Neural cell (in vitro differentiated cells): ENCODE measurements around the gene C22orf31. TPM values are rescaled to one million over a fixed set of nuclear protein-coding genes. Genes with fewer than 3 reads are reported as not detected.

Source experiments
- H2AFZ ChIP-seq: fragments of 200-600, 300-800 bp; sonication (generic), shearing (Covaris generic); 2 replicates; pipeline ENCODE4 v1.6.0; 2014; ENCODE audit warnings: low read depth, mild to moderate bottlenecking, antibody characterized with exemption, low read length, moderate library complexity
- H3F3A ChIP-seq: fragments of 200-600 bp; shearing (Covaris generic); 2 replicates; pipeline ENCODE4 v1.6.1; 2016; ENCODE audit warnings: mild to moderate bottlenecking, moderate library complexity, mixed read lengths, antibody characterized with exemption, low read length; ENCODE audit not compliant: insufficient read depth, poor library complexity, severe bottlenecking
- H3K27ac ChIP-seq: fragments of 200-600, 300-800 bp; sonication (generic), shearing (Covaris generic); 2 replicates; pipeline ENCODE4 v1.5.1; 2014; ENCODE audit warnings: mild to moderate bottlenecking, low read length, moderate library complexity
- H3K27me3 ChIP-seq: fragments of 300-800, 200-600 bp; sonication (generic), shearing (Covaris generic); 2 replicates; pipeline ENCODE4 v1.6.0; 2014; ENCODE audit warnings: mild to moderate bottlenecking, low read depth, low read length, moderate library complexity; ENCODE audit not compliant: insufficient read depth
- H3K36me3 ChIP-seq: fragments of 300-800, 200-600 bp; sonication (generic), shearing (Covaris generic); 2 replicates; pipeline ENCODE4 v1.5.1; 2014; ENCODE audit warnings: mild to moderate bottlenecking, antibody characterized with exemption, low read length, moderate library complexity; ENCODE audit not compliant: insufficient read depth
- H3K4me2 ChIP-seq: fragments of 300-800, 200-600 bp; sonication (generic), shearing (Covaris generic); 2 replicates; pipeline ENCODE4 v1.6.0; 2014; ENCODE audit warnings: mild to moderate bottlenecking, low read length
- H3K4me3 ChIP-seq: fragments of 300-800, 200-600 bp; sonication (generic), shearing (Covaris generic); 2 replicates; pipeline ENCODE4 v1.5.1; 2014; ENCODE audit warnings: mild to moderate bottlenecking, low read length, moderate library complexity
- H3K79me2 ChIP-seq: fragments of 200-600 bp; shearing (Covaris generic); replicated peaks from 2 replicates; pipeline ENCODE4 v1.6.0; 2014; ENCODE audit warnings: mild to moderate bottlenecking, low read length, moderate library complexity; ENCODE audit not compliant: insufficient read depth
- H3K9ac ChIP-seq: fragments of 300-800, 200-600 bp; sonication (generic), shearing (Covaris generic); 2 replicates; pipeline ENCODE4 v1.6.1; 2016; ENCODE audit warnings: mild to moderate bottlenecking, low read length, mixed read lengths
- H3K9me2 ChIP-seq: fragments of 200-600 bp; shearing (Covaris generic); 2 replicates; pipeline ENCODE4 v1.6.1; 2016; ENCODE audit warnings: mild to moderate bottlenecking, low read length, mixed read lengths; ENCODE audit not compliant: insufficient read depth
- H3K9me3 ChIP-seq: fragments of 200-600, 300-800 bp; sonication (generic), shearing (Covaris generic); 2 replicates; pipeline ENCODE4 v1.6.1; 2016; ENCODE audit warnings: mild to moderate bottlenecking, mixed run types, low read length, moderate library complexity, mixed read lengths
- H4K20me1 ChIP-seq: fragments of 200-600 bp; shearing (Covaris generic); 2 replicates; pipeline ENCODE4 v1.6.1; 2016; ENCODE audit warnings: mild to moderate bottlenecking, mixed run types; ENCODE audit not compliant: insufficient read depth
- EP300 ChIP-seq: fragments of 450-650 bp; conservative IDR thresholded peaks from 2 replicates; pipeline ENCODE4 v1.6.1; 2014; ENCODE audit warnings: antibody characterized with exemption, mild to moderate bottlenecking, moderate library complexity; ENCODE audit not compliant: poor library complexity, severe bottlenecking
- EZH2 ChIP-seq: fragments of 200-600, 300-800 bp; shearing (Covaris generic), sonication (generic); IDR thresholded peaks from 2 replicates; pipeline ENCODE4 v1.6.1; 2014; ENCODE audit warnings: antibody characterized with exemption, low read length, borderline replicate concordance, mild to moderate bottlenecking; ENCODE audit not compliant: insufficient read depth, poor library complexity, severe bottlenecking
- MXI1 ChIP-seq: fragments of 450-650 bp; conservative IDR thresholded peaks from 2 replicates; pipeline ENCODE4 v1.6.1; 2014; ENCODE audit warnings: antibody characterized with exemption, mild to moderate bottlenecking; ENCODE audit not compliant: poor library complexity, severe bottlenecking
- RAD21 ChIP-seq: fragments of 450-650 bp; conservative IDR thresholded peaks from 2 replicates; pipeline ENCODE4 v1.6.1; 2014; ENCODE audit warnings: antibody characterized with exemption, mild to moderate bottlenecking, moderate library complexity
- SMC3 ChIP-seq: fragments of 450-650 bp; conservative IDR thresholded peaks from 2 replicates; pipeline ENCODE4 v1.6.1; 2014; ENCODE audit warnings: antibody characterized with exemption, mild to moderate bottlenecking, moderate library complexity; ENCODE audit not compliant: poor library complexity
- TAF1 ChIP-seq: IDR thresholded peaks from 2 replicates; pipeline ENCODE4 v1.6.1; 2012; ENCODE audit warnings: low read depth
- polyA plus RNA-seq: library from polyadenylated mRNA; depleted of rRNA; stranded (reverse); fragments of >200 nt; gene quantifications from 2 replicates; pipeline ENCODE4 v1.2.3, GENCODE V29; 2014
- TF ChIP-seq, protein P1 (sequence below): fragments of 450-650 bp; IDR thresholded peaks from 2 replicates; pipeline ENCODE4 v1.5.1; 2014; ENCODE audit warnings: antibody characterized with exemption, mild to moderate bottlenecking, moderate library complexity; ENCODE audit not compliant: poor library complexity, severe bottlenecking
- TF ChIP-seq, protein P2 (sequence below): IDR thresholded peaks from 2 replicates; pipeline ENCODE4 v1.6.1; 2012; ENCODE audit warnings: borderline replicate concordance

C22orf31 gene
- polyA plus RNA-seq, 1 donor from 2014 or later = not detected

DNA sequence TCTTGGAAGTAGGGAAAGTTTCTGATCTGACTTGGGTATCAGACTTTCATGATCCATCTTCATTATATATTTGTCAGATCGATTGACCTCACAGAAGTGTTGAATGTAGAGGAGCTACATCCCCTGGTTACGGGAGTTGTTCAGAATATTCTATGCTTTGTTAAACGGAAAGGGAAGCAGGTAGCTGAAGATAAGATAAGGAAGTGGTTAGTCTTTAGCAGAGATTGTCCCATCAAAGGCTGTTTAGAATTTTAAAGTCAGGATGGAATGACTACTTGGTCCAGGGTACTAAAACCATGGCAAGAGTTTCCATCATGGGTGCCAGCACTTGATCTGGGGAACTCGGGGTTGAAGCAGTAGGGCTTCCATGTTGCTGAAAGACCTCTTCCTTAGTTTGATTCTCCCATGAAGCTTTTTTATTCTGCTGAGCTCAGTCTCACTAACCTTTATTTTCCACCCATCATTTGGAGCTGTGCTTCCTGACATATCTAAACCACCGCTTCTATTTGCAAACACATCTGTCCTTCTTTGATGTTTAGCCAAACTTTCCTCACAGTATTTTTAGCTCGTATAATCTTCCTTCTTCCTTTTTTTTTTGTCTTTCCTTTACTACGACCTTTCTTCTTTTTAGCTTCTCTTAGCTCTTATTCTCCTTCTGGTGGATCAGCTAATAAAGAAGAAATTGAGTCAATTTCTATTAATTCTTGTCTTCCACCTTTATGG lies 4.0 kb upstream of the C22orf31 start:
- Histone ChIP-seq H2AFZ (no peak overlapping the region), H3F3A (no peaks in the 10 kb centered on the region), H3K4me2 (no peak overlapping the region), H4K20me1 (no peaks in the 10 kb centered on the region), H3K27ac (no peak overlapping the region), H3K9me2 (no peaks in the 10 kb centered on the region), H3K9me3 (no peaks in the 10 kb centered on the region), H3K4me3 (no peak overlapping the region), H3K79me2 (no peaks in the 10 kb centered on the region), H3K36me3 (no peaks in the 10 kb centered on the region), H3K27me3 (peaks cover 6% of the 10 kb centered on the region), H3K9ac (no peak overlapping the region)
- TF ChIP-seq TAF1 (no peak), EP300 (no peak)

DNA sequence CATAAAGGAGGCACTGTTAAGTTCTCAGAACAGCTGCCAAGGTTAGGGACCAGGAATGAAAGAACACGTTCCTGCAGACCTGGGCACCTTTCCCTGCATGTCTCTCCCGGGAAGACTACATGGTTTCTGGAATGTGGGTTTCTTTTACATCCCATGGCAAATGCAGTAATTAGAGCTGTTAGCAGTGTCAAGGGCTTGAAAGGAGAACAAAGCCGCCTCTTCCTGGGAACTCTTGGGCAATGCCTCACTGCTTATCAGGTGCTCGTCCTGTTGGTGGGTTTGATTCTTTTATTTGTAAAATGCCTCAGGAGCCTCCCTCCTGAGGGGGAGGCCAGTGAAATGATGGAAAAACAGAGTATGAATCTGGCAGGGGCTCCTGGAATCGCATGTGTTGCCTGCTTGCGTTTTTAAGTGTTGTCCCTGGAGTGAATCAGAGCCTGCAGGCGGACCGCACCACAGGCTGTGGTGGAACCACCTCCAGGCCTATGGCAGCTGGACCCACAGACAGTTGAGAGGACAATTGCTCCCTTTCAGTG lies 723 bp upstream of the C22orf31 start:
- Histone ChIP-seq H3K9ac (no peak overlapping the region), H3K27ac (no peak overlapping the region), H2AFZ (no peak overlapping the region), H3K4me2 (no peak overlapping the region), H3K79me2 (no peaks in the 10 kb centered on the region), H3K4me3 (no peak overlapping the region), H3K9me3 (no peaks in the 10 kb centered on the region), H3K9me2 (no peaks in the 10 kb centered on the region), H3K27me3 (no peaks in the 10 kb centered on the region), H3K36me3 (no peaks in the 10 kb centered on the region), H4K20me1 (no peaks in the 10 kb centered on the region), H3F3A (no peaks in the 10 kb centered on the region)
- TF ChIP-seq SMC3 = no peak
- no peak for TF ChIP-seq EZH2
- TF ChIP-seq EP300 = no peak
- no peak for TF ChIP-seq MXI1
- TF ChIP-seq, protein P1, sequence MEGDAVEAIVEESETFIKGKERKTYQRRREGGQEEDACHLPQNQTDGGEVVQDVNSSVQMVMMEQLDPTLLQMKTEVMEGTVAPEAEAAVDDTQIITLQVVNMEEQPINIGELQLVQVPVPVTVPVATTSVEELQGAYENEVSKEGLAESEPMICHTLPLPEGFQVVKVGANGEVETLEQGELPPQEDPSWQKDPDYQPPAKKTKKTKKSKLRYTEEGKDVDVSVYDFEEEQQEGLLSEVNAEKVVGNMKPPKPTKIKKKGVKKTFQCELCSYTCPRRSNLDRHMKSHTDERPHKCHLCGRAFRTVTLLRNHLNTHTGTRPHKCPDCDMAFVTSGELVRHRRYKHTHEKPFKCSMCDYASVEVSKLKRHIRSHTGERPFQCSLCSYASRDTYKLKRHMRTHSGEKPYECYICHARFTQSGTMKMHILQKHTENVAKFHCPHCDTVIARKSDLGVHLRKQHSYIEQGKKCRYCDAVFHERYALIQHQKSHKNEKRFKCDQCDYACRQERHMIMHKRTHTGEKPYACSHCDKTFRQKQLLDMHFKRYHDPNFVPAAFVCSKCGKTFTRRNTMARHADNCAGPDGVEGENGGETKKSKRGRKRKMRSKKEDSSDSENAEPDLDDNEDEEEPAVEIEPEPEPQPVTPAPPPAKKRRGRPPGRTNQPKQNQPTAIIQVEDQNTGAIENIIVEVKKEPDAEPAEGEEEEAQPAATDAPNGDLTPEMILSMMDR = no peak
- TF ChIP-seq RAD21 = no peak
- TF ChIP-seq, protein P2, sequence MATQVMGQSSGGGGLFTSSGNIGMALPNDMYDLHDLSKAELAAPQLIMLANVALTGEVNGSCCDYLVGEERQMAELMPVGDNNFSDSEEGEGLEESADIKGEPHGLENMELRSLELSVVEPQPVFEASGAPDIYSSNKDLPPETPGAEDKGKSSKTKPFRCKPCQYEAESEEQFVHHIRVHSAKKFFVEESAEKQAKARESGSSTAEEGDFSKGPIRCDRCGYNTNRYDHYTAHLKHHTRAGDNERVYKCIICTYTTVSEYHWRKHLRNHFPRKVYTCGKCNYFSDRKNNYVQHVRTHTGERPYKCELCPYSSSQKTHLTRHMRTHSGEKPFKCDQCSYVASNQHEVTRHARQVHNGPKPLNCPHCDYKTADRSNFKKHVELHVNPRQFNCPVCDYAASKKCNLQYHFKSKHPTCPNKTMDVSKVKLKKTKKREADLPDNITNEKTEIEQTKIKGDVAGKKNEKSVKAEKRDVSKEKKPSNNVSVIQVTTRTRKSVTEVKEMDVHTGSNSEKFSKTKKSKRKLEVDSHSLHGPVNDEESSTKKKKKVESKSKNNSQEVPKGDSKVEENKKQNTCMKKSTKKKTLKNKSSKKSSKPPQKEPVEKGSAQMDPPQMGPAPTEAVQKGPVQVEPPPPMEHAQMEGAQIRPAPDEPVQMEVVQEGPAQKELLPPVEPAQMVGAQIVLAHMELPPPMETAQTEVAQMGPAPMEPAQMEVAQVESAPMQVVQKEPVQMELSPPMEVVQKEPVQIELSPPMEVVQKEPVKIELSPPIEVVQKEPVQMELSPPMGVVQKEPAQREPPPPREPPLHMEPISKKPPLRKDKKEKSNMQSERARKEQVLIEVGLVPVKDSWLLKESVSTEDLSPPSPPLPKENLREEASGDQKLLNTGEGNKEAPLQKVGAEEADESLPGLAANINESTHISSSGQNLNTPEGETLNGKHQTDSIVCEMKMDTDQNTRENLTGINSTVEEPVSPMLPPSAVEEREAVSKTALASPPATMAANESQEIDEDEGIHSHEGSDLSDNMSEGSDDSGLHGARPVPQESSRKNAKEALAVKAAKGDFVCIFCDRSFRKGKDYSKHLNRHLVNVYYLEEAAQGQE = peak; percentile 41
